ENCODE data around the gene CBFA2T2.

The CBFA2T2 gene

DNA sequence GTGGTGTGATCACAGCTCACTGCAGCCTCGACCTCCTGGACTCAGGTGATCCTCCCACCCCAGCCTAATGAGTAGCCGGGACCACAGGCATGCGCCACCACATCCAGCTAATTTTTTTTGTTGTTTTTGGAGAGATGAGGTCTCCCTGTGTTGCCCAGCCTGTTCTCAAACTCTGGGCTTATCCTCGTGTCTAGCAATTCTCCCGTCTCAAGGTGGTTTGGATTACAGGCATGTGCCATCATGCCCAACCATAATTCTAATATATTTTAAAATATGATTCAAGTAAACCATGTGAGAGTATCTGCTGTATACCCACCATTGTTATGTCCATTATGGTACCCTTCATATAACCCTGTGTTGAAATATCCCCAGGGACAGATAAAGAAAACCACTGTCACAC, 112.0 kb downstream of the CBFA2T2 start:
- no peak overlapping the region for H3K4me3 ChIP-seq
- no peak for TF ChIP-seq CTCF (IDR thresholded peaks at IDR 0.05)
- no peaks in the 10 kb centered on the region for H3K9me3 ChIP-seq
- no peak for DNase-seq
- peaks cover 5 to 18% (median 6%) of the 10 kb centered on the region in 3 donors for H3K36me3 ChIP-seq
- H3K4me1 ChIP-seq = no peaks in the 10 kb centered on the region
- H3K27me3 ChIP-seq = no peaks in the 10 kb centered on the region
- intact Hi-C loops (cut with DNase I; ENCODE audit: low total_unique reads) = no loop called here
- no peak overlapping the region for H3K27ac ChIP-seq

DNA sequence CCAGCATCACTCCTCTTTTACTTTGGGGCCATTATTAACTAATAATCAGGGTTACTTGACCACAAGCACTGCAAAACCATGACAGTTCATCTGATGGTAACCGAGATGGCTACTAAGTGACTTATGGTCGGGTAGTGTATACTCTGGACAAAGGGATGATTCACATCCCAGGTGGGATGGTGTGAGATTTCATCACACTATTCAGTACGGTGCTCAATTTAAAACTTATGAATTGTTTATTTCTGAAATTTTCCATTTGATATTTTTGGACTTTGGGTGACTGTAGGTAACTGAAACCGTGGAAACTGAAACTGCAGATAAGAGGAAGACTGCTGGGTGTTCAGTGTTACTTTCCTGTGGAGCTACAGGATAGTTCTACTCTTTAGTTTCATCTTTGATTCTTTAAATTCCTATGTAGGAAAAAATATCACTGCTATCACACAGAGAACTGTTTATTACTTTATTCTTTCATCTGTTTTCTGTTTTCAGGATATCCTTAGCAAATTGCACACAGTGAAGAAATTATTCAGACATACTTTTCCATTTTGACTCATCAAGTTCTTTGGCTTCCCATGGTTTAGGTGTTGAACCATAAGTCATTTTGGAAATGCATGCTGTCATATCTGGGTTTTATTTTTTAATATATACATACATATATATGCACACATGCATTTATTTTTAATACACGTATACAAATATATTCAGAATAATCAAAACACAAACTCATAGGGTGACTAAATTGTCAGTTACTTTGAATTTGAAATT, 113.1 kb downstream of the CBFA2T2 start:
- TF ChIP-seq CTCF (IDR thresholded peaks at IDR 0.05) = no peak
- DNase-seq = no peak
- Histone ChIP-seq H3K9me3 (no peaks in the 10 kb centered on the region), H3K4me3 (no peak overlapping the region), H3K27me3 (no peaks in the 10 kb centered on the region), H3K4me1 (no peaks in the 10 kb centered on the region), H3K27ac (no peak overlapping the region), H3K36me3 (peaks cover 14 to 18% (median 16%) of the 10 kb centered on the region in 3 donors)
- intact Hi-C loops (cut with DNase I; ENCODE audit: low total_unique reads) = no loop called here

- Histone ChIP-seq H3K27me3 (no peaks in the 10 kb centered on the region), H3K27ac (no peak overlapping the region), H3K4me1 (no peaks in the 10 kb centered on the region), H3K4me3 (no peak overlapping the region), H3K36me3 (peaks cover 22 to 28% (median 23%) of the 10 kb centered on the region in 3 donors), H3K9me3 (no peaks in the 10 kb centered on the region)
- intact Hi-C loops (cut with DNase I; ENCODE audit: low total_unique reads) = no loop called here
- TF ChIP-seq CTCF (IDR thresholded peaks at IDR 0.05) = no peak
- DNase-seq = no peak
Measured at GRCh38 chr20:33604084-33604990, 114.4 kb downstream of the CBFA2T2 start.

GRCh38 chr20:33604991-33605370, 115.1 kb downstream of the CBFA2T2 start:
- H3K9me3 ChIP-seq = no peaks in the 10 kb centered on the region
- peaks cover 23 to 28% (median 23%) of the 10 kb centered on the region in 3 donors for H3K36me3 ChIP-seq
- no peaks in the 10 kb centered on the region for H3K4me1 ChIP-seq
- H3K27me3 ChIP-seq = no peaks in the 10 kb centered on the region
- DNase-seq = no peak
- no peak for TF ChIP-seq CTCF (IDR thresholded peaks at IDR 0.05)
- no peak overlapping the region for H3K27ac ChIP-seq
- H3K4me3 ChIP-seq = no peak overlapping the region
- intact Hi-C loops (cut with DNase I; ENCODE audit: low total_unique reads) = no loop called here

GRCh38 chr20:33606118-33606771, 116.3 kb downstream of the CBFA2T2 start:
- Histone ChIP-seq H3K36me3 (peaks cover 30 to 38% (median 31%) of the 10 kb centered on the region in 3 donors), H3K9me3 (no peaks in the 10 kb centered on the region), H3K4me3 (no peak overlapping the region), H3K27ac (no peak overlapping the region), H3K27me3 (no peaks in the 10 kb centered on the region), H3K4me1 (no peaks in the 10 kb centered on the region)
- no peak for DNase-seq
- intact Hi-C loops (cut with DNase I; ENCODE audit: low total_unique reads) = no loop called here
- no peak for TF ChIP-seq CTCF (IDR thresholded peaks at IDR 0.05)

All from tibial artery (tissue), 4 donors.